Subcutaneous adipose tissue (tissue), 4 donors: ENCODE measurements around the gene RAMACL. TPM values are rescaled to one million over a fixed set of nuclear protein-coding genes. Genes with fewer than 3 reads are reported as not detected.

Experiments
- total RNA-seq, 4 donors: library from RNA; depleted of rRNA; stranded (reverse); fragments of >200 nt; gene quantifications; one replicate each; pipeline ENCODE4 v1.1.0, GENCODE V29; 2016
- TF ChIP-seq, protein P1 (sequence below): fragments of 450-650 bp; IDR thresholded peaks from one replicate; pipeline ENCODE4 v1.5.1; 2016; ENCODE audit warnings: low read depth, mild to moderate bottlenecking, control low read depth, antibody characterized with exemption, moderate library complexity

Gene RAMACL
- total RNA-seq, 4 donors from 2014 or later: 8.8 to 13.2 (median 11.1) TPM

- TF ChIP-seq, protein P1, sequence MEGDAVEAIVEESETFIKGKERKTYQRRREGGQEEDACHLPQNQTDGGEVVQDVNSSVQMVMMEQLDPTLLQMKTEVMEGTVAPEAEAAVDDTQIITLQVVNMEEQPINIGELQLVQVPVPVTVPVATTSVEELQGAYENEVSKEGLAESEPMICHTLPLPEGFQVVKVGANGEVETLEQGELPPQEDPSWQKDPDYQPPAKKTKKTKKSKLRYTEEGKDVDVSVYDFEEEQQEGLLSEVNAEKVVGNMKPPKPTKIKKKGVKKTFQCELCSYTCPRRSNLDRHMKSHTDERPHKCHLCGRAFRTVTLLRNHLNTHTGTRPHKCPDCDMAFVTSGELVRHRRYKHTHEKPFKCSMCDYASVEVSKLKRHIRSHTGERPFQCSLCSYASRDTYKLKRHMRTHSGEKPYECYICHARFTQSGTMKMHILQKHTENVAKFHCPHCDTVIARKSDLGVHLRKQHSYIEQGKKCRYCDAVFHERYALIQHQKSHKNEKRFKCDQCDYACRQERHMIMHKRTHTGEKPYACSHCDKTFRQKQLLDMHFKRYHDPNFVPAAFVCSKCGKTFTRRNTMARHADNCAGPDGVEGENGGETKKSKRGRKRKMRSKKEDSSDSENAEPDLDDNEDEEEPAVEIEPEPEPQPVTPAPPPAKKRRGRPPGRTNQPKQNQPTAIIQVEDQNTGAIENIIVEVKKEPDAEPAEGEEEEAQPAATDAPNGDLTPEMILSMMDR: no peak
These were observed 44.5 kb downstream of the RAMACL start for GRCh38 chr6:166541876-166542579.

DNA sequence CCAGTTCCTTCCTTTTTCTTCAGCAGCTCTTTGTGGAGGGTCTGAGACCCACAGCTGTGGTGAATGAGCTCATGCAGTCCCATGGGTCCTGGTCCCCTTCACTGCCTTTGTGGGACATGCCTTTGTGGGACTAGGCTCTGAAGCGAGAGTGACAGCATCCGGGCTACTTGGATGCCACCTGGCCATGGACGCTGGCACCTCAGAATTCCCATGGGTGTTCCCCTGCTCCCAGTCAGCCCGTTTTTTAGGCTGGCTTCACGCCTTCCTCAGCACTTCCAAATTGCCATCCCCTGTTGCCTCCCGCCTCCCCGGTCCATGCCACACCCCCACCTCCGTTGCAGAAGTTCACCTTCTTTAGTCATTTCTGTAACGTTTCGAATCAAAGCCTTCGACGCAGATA, 45.1 kb downstream of the RAMACL start:
- TF ChIP-seq, protein P1: no peak

DNA sequence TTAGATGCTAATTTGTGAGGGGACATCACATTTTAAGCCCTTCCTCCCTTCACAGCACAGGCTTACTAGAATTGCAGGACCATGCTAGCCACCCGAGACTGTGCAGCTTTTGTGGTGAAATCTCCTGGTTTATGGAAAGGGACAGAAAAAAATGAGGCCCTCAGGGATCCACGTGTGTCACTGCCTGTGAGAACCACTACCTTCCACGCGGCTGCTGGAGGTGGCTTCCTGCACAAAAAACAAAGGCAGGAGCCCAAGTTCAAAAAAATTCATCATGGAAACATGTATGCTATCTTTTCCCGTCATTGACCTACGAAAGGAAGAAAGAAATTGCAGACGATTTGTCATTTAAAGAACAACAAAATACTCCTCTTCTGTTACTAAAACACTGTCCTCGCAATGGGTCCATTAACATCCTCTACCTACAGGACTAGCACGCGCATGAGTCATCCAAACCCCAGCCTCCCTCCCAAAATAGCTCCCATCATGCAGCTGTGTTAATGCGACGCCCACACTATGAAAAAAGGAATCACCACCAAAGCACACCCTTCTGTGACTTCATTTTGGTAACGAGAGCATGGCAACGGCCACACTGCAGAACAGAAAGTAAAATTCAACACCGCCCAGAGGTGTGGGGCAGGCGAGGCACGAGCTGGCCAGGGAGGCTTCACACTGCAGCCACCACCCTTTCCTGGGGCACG, 45.7 kb downstream of the RAMACL start:
- TF ChIP-seq, protein P1: no peak

- TF ChIP-seq, protein P1: no peak
These were observed 46.9 kb downstream of the RAMACL start for GRCh38 chr6:166539543-166539942.

DNA sequence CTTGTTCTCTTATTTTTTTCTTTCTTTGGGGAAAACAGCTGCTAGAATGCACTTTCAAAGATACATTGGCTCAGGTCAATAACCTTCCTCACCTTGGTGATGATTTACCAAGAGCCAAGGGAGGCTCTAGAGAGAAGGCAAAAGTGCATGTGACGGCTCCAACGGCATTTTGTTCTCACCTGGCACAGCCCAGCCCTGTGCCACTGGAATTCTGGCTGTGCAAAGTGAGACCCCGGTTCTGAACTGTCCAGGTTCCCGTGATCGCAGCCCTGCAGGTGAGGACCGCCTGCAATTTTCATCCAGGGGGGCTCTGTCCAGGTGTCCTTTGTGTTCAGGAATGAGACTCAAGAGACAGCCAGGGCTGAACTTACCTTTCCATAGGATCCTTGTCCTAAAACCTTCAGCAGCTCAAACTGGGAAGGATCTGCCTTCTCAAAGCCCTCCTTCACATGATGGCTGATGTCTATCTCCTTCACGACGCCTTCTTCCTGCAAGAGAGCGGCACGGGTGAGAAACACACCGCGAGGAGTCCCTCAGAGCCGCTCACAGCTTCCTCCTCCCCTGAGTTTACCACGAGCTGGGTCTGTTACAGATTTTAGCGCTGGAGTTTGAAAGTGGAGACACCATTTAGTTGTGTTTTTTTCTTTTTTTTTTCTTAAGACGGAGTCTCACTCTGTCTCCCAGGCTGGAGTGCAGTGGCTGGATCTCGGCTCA, 48.0 kb downstream of the RAMACL start:
- TF ChIP-seq, protein P1: no peak

- TF ChIP-seq, protein P1: no peak
These were observed 51.6 kb downstream of the RAMACL start for GRCh38 chr6:166534658-166535406.
